ENCODE measurements around the gene TECTA.
"Not testable (repeated sequence)": the region's sequence is repeated elsewhere in the genome, so short reads cannot be mapped to it uniquely, and the experiment has no call there.

Gene TECTA

GRCh38 chr11:121153472-121153871 lies 52.4 kb downstream of the TECTA start:
- Mint-ChIP-seq H3K27me3 (ENCODE audit: low read depth) (peaks cover 2% of the 10 kb centered on the region), H3K9me3 (no peaks in the 10 kb centered on the region), H3K36me3 (ENCODE audit: low read depth) (no peaks in the 10 kb centered on the region), H3K4me1 (ENCODE audit: low read depth) (no peaks in the 10 kb centered on the region), H3K27ac (no peak overlapping the region), H3K4me3 (no peak overlapping the region)
- no peak for DNase-seq (ENCODE audit: low spot score)

GRCh38 chr11:121154486-121155314 lies 53.7 kb downstream of the TECTA start:
- no peaks in the 10 kb centered on the region for H3K9me3 Mint-ChIP-seq
- H3K27me3 Mint-ChIP-seq (ENCODE audit: low read depth) = peaks cover 2% of the 10 kb centered on the region
- H3K36me3 Mint-ChIP-seq (ENCODE audit: low read depth) = no peaks in the 10 kb centered on the region
- no peak overlapping the region for H3K4me3 Mint-ChIP-seq
- DNase-seq (ENCODE audit: low spot score) = no peak
- no peaks in the 10 kb centered on the region for H3K4me1 Mint-ChIP-seq (ENCODE audit: low read depth)
- H3K27ac Mint-ChIP-seq = no peak overlapping the region

GRCh38 chr11:121157756-121158155 lies 56.7 kb downstream of the TECTA start:
- no peak overlapping the region for H3K27ac Mint-ChIP-seq
- no peak for DNase-seq (ENCODE audit: low spot score)
- H3K4me3 Mint-ChIP-seq = no peak overlapping the region
- no peaks in the 10 kb centered on the region for H3K9me3 Mint-ChIP-seq
- peaks cover 2% of the 10 kb centered on the region for H3K27me3 Mint-ChIP-seq (ENCODE audit: low read depth)
- H3K4me1 Mint-ChIP-seq (ENCODE audit: low read depth) = no peaks in the 10 kb centered on the region
- H3K36me3 Mint-ChIP-seq (ENCODE audit: low read depth) = no peaks in the 10 kb centered on the region

GRCh38 chr11:121159741-121160140 lies 58.7 kb downstream of the TECTA start:
- no peak overlapping the region for H3K27ac Mint-ChIP-seq
- H3K36me3 Mint-ChIP-seq (ENCODE audit: low read depth) = no peaks in the 10 kb centered on the region
- H3K4me1 Mint-ChIP-seq (ENCODE audit: low read depth) = peaks cover 3% of the 10 kb centered on the region
- no peak for DNase-seq (ENCODE audit: low spot score)
- H3K9me3 Mint-ChIP-seq = no peaks in the 10 kb centered on the region
- H3K4me3 Mint-ChIP-seq = no peak overlapping the region
- peaks cover 2% of the 10 kb centered on the region for H3K27me3 Mint-ChIP-seq (ENCODE audit: low read depth)

GRCh38 chr11:121161349-121161917 lies 60.4 kb downstream of the TECTA start:
- Mint-ChIP-seq H3K4me1 (ENCODE audit: low read depth) (peaks cover 3% of the 10 kb centered on the region), H3K36me3 (ENCODE audit: low read depth) (no peaks in the 10 kb centered on the region), H3K27me3 (ENCODE audit: low read depth) (peaks cover 2% of the 10 kb centered on the region), H3K4me3 (no peak overlapping the region), H3K9me3 (no peaks in the 10 kb centered on the region), H3K27ac (no peak overlapping the region)
- no peak for DNase-seq (ENCODE audit: low spot score)

GRCh38 chr11:121163658-121164308 lies 62.7 kb downstream of the TECTA start:
- Mint-ChIP-seq H3K36me3 (ENCODE audit: low read depth) (no peaks in the 10 kb centered on the region), H3K27me3 (ENCODE audit: low read depth) (no peaks in the 10 kb centered on the region), H3K4me1 (ENCODE audit: low read depth) (peaks cover 3% of the 10 kb centered on the region), H3K27ac (no peak overlapping the region), H3K4me3 (no peak overlapping the region), H3K9me3 (no peaks in the 10 kb centered on the region)
- DNase-seq (ENCODE audit: low spot score) = peak; percentile 14

GRCh38 chr11:121177629-121178028 lies 76.6 kb downstream of the TECTA start:
- H3K27me3 Mint-ChIP-seq (ENCODE audit: low read depth); H3K4me3 Mint-ChIP-seq; H3K27ac Mint-ChIP-seq; H3K36me3 Mint-ChIP-seq (ENCODE audit: low read depth); DNase-seq (ENCODE audit: low spot score); H3K4me1 Mint-ChIP-seq (ENCODE audit: low read depth): not testable (repeated sequence)
- peaks cover 33% of the 10 kb centered on the region for H3K9me3 Mint-ChIP-seq

- Mint-ChIP-seq H3K36me3 (ENCODE audit: low read depth) (no peaks in the 10 kb centered on the region), H3K4me1 (ENCODE audit: low read depth) (no peaks in the 10 kb centered on the region)
- DNase-seq (ENCODE audit: low spot score) = no peak
Measured at GRCh38 chr11:121179306-121179705, 78.3 kb downstream of the TECTA start.

GRCh38 chr11:121180183-121180582 lies 79.1 kb downstream of the TECTA start:
- no peak overlapping the region for H3K4me3 Mint-ChIP-seq
- peaks cover 4% of the 10 kb centered on the region for H3K27me3 Mint-ChIP-seq (ENCODE audit: low read depth)
- H3K36me3 Mint-ChIP-seq (ENCODE audit: low read depth) = no peaks in the 10 kb centered on the region
- no peak for DNase-seq (ENCODE audit: low spot score)
- no peak overlapping the region for H3K27ac Mint-ChIP-seq
- H3K9me3 Mint-ChIP-seq = peaks cover 33% of the 10 kb centered on the region
- H3K4me1 Mint-ChIP-seq (ENCODE audit: low read depth) = no peaks in the 10 kb centered on the region

More at GRCh38 chr11:121179306-121179705, 78.3 kb downstream of the TECTA start:
- H3K27ac Mint-ChIP-seq = no peak overlapping the region
- no peak overlapping the region for H3K4me3 Mint-ChIP-seq
- no peaks in the 10 kb centered on the region for H3K27me3 Mint-ChIP-seq (ENCODE audit: low read depth)
- peaks cover 33% of the 10 kb centered on the region for H3K9me3 Mint-ChIP-seq

- H3K4me1 Mint-ChIP-seq (ENCODE audit: low read depth) = no peaks in the 10 kb centered on the region
- H3K36me3 Mint-ChIP-seq (ENCODE audit: low read depth) = no peaks in the 10 kb centered on the region
- H3K9me3 Mint-ChIP-seq = no peaks in the 10 kb centered on the region
- H3K4me3 Mint-ChIP-seq = no peak overlapping the region
- no peak overlapping the region for H3K27ac Mint-ChIP-seq
- no peak for DNase-seq (ENCODE audit: low spot score)
- peaks cover 6% of the 10 kb centered on the region for H3K27me3 Mint-ChIP-seq (ENCODE audit: low read depth)
Measured at GRCh38 chr11:121188776-121189175, 87.7 kb downstream of the TECTA start.

GRCh38 chr11:121191818-121192217 lies 90.8 kb downstream of the TECTA start:
- Mint-ChIP-seq H3K36me3 (ENCODE audit: low read depth) (no peaks in the 10 kb centered on the region), H3K27me3 (ENCODE audit: low read depth) (peaks cover 11% of the 10 kb centered on the region), H3K27ac (no peak overlapping the region), H3K4me1 (ENCODE audit: low read depth) (peaks cover 3% of the 10 kb centered on the region), H3K9me3 (no peaks in the 10 kb centered on the region), H3K4me3 (no peak overlapping the region)
- no peak for DNase-seq (ENCODE audit: low spot score)

GRCh38 chr11:121194731-121195596 lies 93.9 kb downstream of the TECTA start:
- Mint-ChIP-seq H3K4me1 (ENCODE audit: low read depth) (peaks cover 5% of the 10 kb centered on the region), H3K27ac (no peak overlapping the region), H3K4me3 (no peak overlapping the region), H3K27me3 (ENCODE audit: low read depth) (peaks cover 12% of the 10 kb centered on the region), H3K36me3 (ENCODE audit: low read depth) (no peaks in the 10 kb centered on the region), H3K9me3 (no peaks in the 10 kb centered on the region)
- DNase-seq (ENCODE audit: low spot score) = peak; percentile 47

- Mint-ChIP-seq H3K9me3 (no peaks in the 10 kb centered on the region), H3K27me3 (ENCODE audit: low read depth) (peaks cover 14% of the 10 kb centered on the region), H3K36me3 (ENCODE audit: low read depth) (no peaks in the 10 kb centered on the region), H3K4me1 (ENCODE audit: low read depth) (peaks cover 5% of the 10 kb centered on the region), H3K27ac (no peak overlapping the region), H3K4me3 (no peak overlapping the region)
- DNase-seq (ENCODE audit: low spot score) = no peak
Measured at GRCh38 chr11:121198491-121198890, 97.4 kb downstream of the TECTA start.

Measured in T-helper 2 cell treated with Interferon-gamma antibody and Interleukin-4, amounts not matched to agents 5 μg/mL and 100 μg/mL, for 36 hours (primary cell).